HUDEP-2 (cell line): Measurements from ENCODE around the gene CELA3A.
"Not testable (repeated sequence)": the region's sequence is repeated elsewhere in the genome, so short reads cannot be mapped to it uniquely, and the experiment has no call there.

ENCODE experiments used
- DNase-seq, 76 experiments: peaks; one replicate each; lab custom pipeline; 2025; ENCODE audit not compliant: unreplicated experiment in 76 of 76; lab: John Stamatoyannopoulos, UW

The CELA3A gene

DNA sequence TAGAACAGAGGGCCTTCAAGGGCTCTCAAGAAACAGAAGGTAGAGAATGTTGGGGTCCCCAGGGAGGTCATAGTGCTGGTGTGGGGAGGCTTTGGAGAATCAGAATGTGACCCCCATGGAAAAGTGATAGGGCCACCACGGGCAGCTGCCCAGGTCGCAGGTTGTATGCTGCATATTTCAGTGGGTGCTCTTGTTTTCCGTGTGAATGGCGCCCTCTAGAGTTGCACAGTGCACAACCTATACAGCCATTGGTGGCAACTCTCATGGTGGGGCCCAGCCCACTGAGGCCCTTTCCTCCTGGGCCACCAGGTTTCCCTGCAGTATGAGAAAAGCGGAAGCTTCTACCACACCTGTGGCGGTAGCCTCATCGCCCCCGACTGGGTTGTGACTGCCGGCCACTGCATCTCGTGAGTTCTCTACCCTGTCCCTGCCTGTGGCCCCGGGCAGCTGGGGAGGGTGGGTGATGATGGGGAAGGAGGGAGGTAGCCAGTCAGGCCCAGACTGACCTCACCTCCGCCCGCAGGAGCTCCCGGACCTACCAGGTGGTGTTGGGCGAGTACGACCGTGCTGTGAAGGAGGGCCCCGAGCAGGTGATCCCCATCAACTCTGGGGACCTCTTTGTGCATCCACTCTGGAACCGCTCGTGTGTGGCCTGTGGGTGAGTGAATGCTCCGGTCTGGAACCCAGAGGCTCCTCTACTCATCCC, 20.8 kb upstream of the CELA3A start:
- peak in 20 of 76 experiments; percentile 7 to 50 (median 16) for DNase-seq

GRCh38 chr1:21981253-21981652, 20.2 kb upstream of the CELA3A start:
- not testable (repeated sequence) for DNase-seq

- not testable (repeated sequence) for DNase-seq
Observed at GRCh38 chr1:21982122-21982521, 19.3 kb upstream of the CELA3A start.

DNA sequence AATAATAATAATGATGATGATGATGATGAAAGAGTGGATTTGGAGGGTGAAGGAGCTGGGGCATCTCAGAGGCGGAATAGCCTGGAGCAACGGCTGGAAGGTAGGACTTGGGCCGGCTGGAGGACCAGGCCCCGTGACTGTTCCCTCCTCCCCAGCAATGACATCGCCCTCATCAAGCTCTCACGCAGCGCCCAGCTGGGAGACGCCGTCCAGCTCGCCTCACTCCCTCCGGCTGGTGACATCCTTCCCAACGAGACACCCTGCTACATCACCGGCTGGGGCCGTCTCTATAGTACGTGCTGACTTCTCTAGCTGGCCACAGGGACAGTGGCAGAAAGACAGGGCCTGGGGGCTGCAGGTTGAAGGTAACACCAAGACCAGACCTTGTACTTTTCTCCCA, 17.9 kb upstream of the CELA3A start:
- not testable (repeated sequence) for DNase-seq

DNA sequence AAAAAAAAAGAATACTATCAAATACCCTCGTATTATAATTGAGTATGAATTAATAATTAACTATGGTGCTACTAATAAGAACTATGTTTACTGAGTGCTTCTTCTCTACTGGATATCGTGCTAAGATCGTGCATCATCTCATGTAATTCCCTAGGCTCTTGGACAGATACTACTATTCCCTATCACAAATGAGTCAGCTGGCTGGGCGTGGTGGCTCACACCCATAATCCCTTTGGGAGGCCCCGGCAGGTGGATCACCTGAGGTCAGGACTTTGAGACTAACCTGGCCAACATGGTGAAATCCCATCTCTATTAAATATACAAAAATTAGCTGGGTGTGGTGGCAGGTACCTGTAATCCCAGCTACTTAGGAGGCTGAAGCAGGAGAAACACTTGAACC, 15.6 kb upstream of the CELA3A start:
- not testable (repeated sequence) for DNase-seq

- DNase-seq, result not testable (repeated sequence)
Observed at GRCh38 chr1:21986386-21986785, 15.1 kb upstream of the CELA3A start.

GRCh38 chr1:21989672-21990393, 11.6 kb upstream of the CELA3A start:
- not testable (repeated sequence) for DNase-seq

DNA sequence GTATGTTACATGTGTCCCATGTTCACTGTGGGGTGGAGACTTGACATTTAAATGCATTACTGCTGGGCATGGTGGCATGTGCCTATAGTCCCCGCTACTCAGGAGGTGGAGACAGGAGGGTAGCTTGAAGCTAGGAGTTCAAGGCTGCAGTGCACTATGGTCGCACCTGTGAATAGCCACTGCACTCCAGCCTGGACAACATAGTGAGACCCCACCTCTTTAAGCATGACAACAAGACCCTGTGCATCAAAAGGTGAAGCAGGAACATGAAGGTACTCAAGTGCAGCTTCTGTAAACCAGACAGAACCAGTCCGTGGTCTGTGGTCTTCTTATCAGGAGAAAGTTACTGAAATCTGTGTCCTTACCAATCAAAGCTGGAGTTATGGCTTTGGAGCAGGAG, 9.3 kb upstream of the CELA3A start:
- not testable (repeated sequence) for DNase-seq

DNA sequence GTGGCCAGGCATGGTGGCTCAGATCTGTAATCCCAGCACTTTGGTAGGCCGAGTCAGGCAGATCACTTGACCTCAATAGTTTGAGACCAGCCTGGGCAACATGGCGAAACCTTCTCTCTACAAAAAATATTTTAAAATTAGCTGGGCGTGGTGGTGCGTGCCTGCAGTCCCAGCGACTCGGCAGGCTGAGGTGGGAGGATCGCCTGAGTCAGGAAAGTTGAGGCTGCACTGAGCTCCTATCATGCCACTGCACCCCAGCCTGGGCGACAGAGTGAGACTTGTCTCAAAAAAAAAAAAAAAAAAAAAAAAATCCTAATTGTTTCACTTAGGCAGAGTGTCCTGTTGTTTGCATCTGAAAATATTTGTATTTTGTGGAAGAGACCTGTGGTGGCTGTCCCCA, 6.7 kb upstream of the CELA3A start:
- not testable (repeated sequence) for DNase-seq

DNA sequence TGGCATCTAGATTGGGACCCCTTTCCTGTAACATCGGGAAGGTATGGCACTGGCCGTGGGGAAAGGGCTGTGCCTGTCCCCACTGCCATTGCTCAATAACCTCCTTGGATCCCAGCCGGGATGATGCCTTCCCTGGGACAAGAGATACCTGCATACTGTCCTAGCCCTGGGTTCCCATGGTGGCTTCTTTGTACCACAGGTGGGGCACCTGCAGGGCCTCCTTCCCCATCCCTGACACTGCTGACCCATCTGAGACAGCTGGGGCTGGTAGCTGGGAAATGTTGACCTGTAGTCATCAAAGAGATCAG, 4.8 kb upstream of the CELA3A start:
- DNase-seq, result not testable (repeated sequence)

- not testable (repeated sequence) for DNase-seq
Observed at GRCh38 chr1:21997891-21998623, 3.4 kb upstream of the CELA3A start.

DNA sequence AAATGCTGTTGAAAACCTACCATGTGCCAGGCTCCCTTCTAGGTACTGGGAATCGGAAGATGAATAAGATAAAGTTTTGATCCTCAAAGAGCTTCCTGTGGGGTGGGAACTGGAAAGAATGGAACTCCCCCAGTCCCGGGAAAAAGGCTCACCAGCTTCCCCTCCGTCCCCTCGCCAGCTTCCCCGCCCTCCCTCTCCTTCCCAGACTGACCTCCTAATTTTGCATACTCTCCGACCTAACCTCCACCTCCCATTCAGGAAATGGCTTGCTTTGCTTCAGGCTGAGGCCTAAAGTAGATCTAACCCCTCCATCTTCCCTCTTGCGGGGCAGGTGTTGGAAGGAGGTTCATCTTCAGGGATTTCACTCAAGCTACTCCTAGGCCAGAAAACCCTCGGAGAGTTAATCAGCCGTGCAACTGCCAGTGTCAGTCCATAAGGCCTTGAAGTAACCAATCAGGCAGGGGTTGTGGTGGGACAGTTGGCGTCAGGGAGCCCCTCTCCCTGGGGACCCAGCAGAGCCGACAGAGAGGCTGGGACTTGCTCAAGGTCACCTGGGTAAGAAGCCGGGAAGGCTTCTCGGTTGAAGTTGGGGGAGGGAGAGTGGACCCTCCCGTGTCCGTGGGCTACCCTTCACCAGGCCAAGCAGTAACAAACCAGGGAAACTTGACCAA, 2.7 kb upstream of the CELA3A start:
- DNase-seq, result not testable (repeated sequence)

DNA sequence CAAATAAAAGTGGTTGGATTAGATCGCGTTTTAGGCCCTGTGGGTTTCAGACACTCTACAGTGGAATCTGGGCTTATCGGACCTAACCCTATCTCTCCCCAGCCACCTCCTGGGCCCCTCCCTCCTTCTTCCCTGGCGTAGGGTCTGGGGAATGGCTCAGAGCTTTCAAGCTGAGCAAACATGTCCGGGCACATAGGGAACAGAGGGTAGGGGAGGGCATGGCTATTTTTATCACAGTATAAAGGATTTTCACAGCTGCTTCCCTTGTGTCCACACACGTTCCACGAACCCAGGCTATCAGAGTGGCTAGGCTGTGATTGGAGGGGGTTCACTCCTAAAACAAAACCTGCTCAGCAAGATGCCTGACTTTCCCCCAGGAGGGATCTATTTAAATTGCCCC, 1.8 kb upstream of the CELA3A start:
- not testable (repeated sequence) for DNase-seq

- not testable (repeated sequence) for DNase-seq
Observed at GRCh38 chr1:22002461-22002860, 1.0 kb downstream of the CELA3A start.

- DNase-seq, result not testable (repeated sequence)
Observed at GRCh38 chr1:22002875-22003274, 1.4 kb downstream of the CELA3A start.

DNA sequence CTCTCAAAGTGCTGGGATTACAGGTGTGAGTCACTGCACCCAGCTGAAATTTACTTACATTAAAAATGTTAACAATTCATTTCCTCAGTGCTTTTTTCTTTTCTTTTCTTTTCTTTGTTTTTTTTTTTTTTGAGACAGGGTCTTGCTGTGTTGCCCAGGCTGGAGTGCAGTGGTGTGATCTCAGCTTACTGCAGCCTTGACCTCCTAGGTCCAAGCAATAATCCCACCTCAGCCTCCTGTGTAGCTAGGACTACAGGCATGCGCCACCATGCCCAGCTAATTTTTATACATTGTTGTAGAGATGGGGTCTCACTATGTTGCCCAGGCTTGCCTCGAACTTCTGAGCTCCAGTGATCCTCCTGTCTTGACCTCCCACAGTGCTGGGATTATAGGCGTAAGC, 2.5 kb downstream of the CELA3A start:
- not testable (repeated sequence) for DNase-seq

DNA sequence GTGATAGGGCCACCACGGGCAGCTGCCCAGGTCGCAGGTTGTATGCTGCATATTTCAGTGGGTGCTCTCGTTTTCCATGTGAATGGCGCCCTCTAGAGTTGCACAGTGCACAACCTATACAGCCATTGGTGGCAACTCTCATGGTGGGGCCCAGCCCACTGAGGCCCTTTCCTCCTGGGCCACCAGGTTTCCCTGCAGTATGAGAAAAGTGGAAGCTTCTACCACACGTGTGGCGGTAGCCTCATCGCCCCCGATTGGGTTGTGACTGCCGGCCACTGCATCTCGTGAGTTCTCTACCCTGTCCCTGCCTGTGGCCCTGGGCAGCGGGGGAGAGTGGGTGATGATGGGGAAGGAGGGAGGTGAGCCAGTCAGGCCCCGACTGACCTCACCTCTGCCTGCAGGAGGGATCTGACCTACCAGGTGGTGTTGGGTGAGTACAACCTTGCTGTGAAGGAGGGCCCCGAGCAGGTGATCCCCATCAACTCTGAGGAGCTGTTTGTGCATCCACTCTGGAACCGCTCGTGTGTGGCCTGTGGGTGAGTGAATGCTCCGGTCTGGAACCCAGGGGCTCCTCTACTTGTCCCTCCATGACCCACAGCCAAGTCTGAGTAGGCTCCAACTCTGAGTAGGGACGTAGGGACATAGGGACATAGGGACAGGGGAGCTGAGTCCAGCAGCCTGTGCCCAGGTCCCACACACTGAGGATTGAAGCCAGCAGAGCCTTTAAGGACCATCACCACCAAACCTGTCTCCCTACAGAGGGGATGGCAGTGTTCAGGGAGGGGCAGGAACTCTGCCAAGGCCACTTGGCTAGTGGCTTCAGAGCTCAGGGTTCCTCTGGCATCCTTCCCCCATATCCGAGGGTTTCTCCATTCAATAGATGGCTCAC, 4.0 kb downstream of the CELA3A start:
- DNase-seq, result peak in 41 of 76 experiments; percentile 4 to 65 (median 35)

DNA sequence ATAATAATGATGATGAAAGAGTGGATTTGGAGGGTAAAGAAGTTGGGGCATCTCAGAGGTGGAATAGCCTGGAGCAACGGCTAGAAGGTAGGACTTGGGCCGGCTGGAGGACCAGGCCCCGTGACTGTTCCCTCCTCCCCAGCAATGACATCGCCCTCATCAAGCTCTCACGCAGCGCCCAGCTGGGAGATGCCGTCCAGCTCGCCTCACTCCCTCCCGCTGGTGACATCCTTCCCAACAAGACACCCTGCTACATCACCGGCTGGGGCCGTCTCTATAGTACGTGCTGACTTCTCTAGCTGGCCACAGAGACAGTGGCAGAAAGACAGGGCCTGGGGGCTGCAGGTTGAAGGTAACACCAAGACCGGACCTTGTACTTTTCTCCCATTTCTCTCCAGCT, 5.3 kb downstream of the CELA3A start:
- DNase-seq, result not testable (repeated sequence)

GRCh38 chr1:22007262-22007661, 5.8 kb downstream of the CELA3A start:
- not testable (repeated sequence) for DNase-seq

DNA sequence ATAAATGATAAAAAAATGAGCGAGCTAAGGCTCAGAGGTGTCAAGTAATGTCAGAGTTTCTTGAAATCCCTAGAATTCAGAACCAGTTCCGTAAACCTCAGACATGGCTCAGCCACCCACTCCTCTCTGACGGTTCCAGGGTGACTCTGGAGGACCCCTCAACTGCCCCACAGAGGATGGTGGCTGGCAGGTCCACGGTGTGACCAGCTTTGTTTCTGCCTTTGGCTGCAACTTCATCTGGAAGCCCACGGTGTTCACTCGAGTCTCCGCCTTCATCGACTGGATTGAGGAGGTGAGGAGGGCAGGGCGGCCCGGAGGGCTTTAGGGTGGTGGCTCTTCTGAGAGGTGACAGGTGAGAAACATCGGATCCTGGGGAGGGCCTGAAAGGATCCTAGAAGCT, 8.1 kb downstream of the CELA3A start:
- not testable (repeated sequence) for DNase-seq
